Measurements from ENCODE around the gene TPM3. TPM values are rescaled to one million over a fixed set of nuclear protein-coding genes. Genes with fewer than 3 reads are reported as not detected.

Gene TPM3
- total and polyA plus RNA-seq, 10 of the 15 experiments (the other 5 are each of a cell fraction or from before 2014, with no cell fraction given) = 270 to 759 (median 505) TPM

DNA sequence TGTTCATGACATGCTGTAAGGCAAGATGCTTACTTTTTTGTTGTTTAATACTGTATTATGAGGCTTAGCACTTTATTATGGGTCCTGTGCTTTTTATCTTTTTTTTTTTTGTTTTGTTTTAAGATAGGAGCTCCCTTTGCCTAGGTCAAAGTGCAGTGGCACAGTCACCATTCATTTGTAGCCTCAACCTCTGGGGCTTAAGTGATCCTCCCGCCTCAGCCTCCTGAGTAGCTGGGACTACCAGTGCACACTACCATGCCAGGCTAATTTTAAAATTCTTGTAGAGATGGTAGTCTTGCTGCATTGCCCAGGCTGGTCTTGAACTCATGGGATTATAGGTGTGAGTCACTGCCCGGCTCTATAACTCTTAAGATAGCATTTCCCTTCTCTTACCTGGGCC is 33.5 kb upstream of the TPM3 start:
- CTCF ChIA-PET = no interaction called here
- RAD21 ChIA-PET (ENCODE audit: unreplicated experiment) = interaction anchor here (1.3 kb wide), 1 partner anchor 47 kb away, joined by 4 read pairs; the partner anchor contains the start of gene HAX1
- Histone ChIP-seq H2AFZ (ENCODE audit: control insufficient read depth, low read depth, low read length) (no peak overlapping the region), H3K27ac (ENCODE audit: control insufficient read depth, insufficient read depth) (no peak overlapping the region), H3K9me3 (replicated peaks; ENCODE audit: control insufficient read depth, insufficient read depth, low read length) (no peaks in the 10 kb centered on the region), H4K20me1 (ENCODE audit: control insufficient read depth, insufficient read depth) (no peaks in the 10 kb centered on the region; the same call in 1 of the 2 replicates), H3K9ac (ENCODE audit: control insufficient read depth, insufficient read depth, low read length) (no peak overlapping the region), H3K4me2 (ENCODE audit: control insufficient read depth, insufficient read depth) (peak overlapping the region; percentile 23; the same call in 1 of the 2 replicates), H3K36me3 (ENCODE audit: control insufficient read depth in 2 of 2, insufficient read depth in 2 of 2, low read length in 1 of 2) (peaks cover 6 to 26% of the 10 kb centered on the region in 2 experiments), H3K4me1 (ENCODE audit: control insufficient read depth, insufficient read depth, low read length) (peaks cover 7% of the 10 kb centered on the region; the same call in 1 of the 2 replicates), H3K27me3 (replicated peaks in 1 of 2; ENCODE audit: control insufficient read depth in 2 of 2, insufficient read depth in 2 of 2, low read length in 1 of 2) (no peaks in the 10 kb centered on the region), H3K79me2 (ENCODE audit: control insufficient read depth, insufficient read depth, low read length) (peaks cover 73% of the 10 kb centered on the region), H3K4me3 (no peak overlapping the region)
- TF ChIP-seq KLF5 (IDR thresholded peaks at IDR 0.05; ENCODE audit: partially characterized antibody) (no peak), ZNF384 (IDR thresholded peaks at IDR 0.05; ENCODE audit: borderline replicate concordance, low read depth, low read length) (no peak), CEBPB (IDR thresholded peaks at IDR 0.05; ENCODE audit: borderline replicate concordance in 1 of 2, low read depth in 2 of 2, low read length in 2 of 2) (no peak), NFYA (IDR thresholded peaks at IDR 0.05; ENCODE audit: borderline replicate concordance, low read depth, low read length) (no peak), MYC (IDR thresholded peaks at IDR 0.05; ENCODE audit: insufficient read depth, insufficient read length, insufficient replicate concordance, low read length, severe bottlenecking) (no peak), NFXL1 (IDR thresholded peaks at IDR 0.05; ENCODE audit: borderline replicate concordance) (no peak), CHD4 (IDR thresholded peaks at IDR 0.05) (no peak), NR2C1 (IDR thresholded peaks at IDR 0.05) (no peak), STAT3 (IDR thresholded peaks at IDR 0.05; ENCODE audit: low read depth, low read length) (no peak), POLR2A (IDR thresholded peaks at IDR 0.05; ENCODE audit: low read depth, low read length) (no peak), TCF12 (IDR thresholded peaks at IDR 0.05; ENCODE audit: low read depth, low read length) (no peak), BMI1 (IDR thresholded peaks at IDR 0.05; ENCODE audit: borderline replicate concordance) (no peak), TAF1 (IDR thresholded peaks at IDR 0.05; ENCODE audit: borderline replicate concordance, low read depth, low read length) (no peak), SREBF2 (IDR thresholded peaks at IDR 0.05; ENCODE audit: low read length) (no peak), EP300 (IDR thresholded peaks at IDR 0.05; ENCODE audit: borderline replicate concordance in 1 of 2, control insufficient read depth in 1 of 2, low read depth in 2 of 2, low read length in 2 of 2) (no peak)
- TF ChIP-seq, protein P1, sequence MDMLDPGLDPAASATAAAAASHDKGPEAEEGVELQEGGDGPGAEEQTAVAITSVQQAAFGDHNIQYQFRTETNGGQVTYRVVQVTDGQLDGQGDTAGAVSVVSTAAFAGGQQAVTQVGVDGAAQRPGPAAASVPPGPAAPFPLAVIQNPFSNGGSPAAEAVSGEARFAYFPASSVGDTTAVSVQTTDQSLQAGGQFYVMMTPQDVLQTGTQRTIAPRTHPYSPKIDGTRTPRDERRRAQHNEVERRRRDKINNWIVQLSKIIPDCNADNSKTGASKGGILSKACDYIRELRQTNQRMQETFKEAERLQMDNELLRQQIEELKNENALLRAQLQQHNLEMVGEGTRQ (IDR thresholded peaks at IDR 0.05; ENCODE audit: borderline replicate concordance, low read depth, low read length) = no peak
- in situ Hi-C loops (cut with MboI) (no loop called here), intact Hi-C loops (cut with micrococcal nuclease; ENCODE audit: unreplicated experiment) (no loop called here)
- POLR2A ChIA-PET = interaction anchor here (0.6 kb wide), 2 partner anchors 45 to 118 kb away, joined by 3 read pairs; no protein-coding TSS in a partner anchor
- FAIRE-seq (no peak), DNase-seq (ENCODE audit: low read depth, low spot score) (no peak), ATAC-seq (no peak)
- WGBS (ENCODE audit: insufficient coverage, insufficient replicate concordance, low lambda C conversion rate, missing lambda C conversion rate) = 97% methylated on average over 2 of the region's 2 CpGs
- BruUV-seq (replicated peaks) = no TSS peak
- SMC1A ChIA-PET (ENCODE audit: uncharacterized antibody, unreplicated experiment) = interaction anchor here (0.6 kb wide), 2 partner anchors 16 to 272 kb away, joined by 3 read pairs; no protein-coding TSS in a partner anchor

Data from GM12878 (cell line).